LNCAP (cell line): ENCODE results near the gene FHIP1B.

Experiments
- CTCF ChIP-seq: fragments of 450-650 bp; IDR thresholded peaks from 2 replicates; pipeline ENCODE4 v1.5.1; 2017; ENCODE audit warnings: mild to moderate bottlenecking

Gene FHIP1B

GRCh38 chr11:6224421-6224820, 10.0 kb downstream of the FHIP1B start:
- TF ChIP-seq CTCF = no peak

GRCh38 chr11:6223854-6224253, 10.6 kb downstream of the FHIP1B start:
- TF ChIP-seq CTCF = no peak

- TF ChIP-seq CTCF = no peak
Measured at GRCh38 chr11:6219359-6219758, 15.1 kb downstream of the FHIP1B start.

- no peak for TF ChIP-seq CTCF
Measured at GRCh38 chr11:6217722-6218121, 16.7 kb downstream of the FHIP1B start.

- TF ChIP-seq CTCF = no peak
Measured at GRCh38 chr11:6216501-6216900, 17.9 kb downstream of the FHIP1B start.

- TF ChIP-seq CTCF = no peak
Measured at GRCh38 chr11:6214530-6214929, 19.9 kb downstream of the FHIP1B start.

- no peak for TF ChIP-seq CTCF
Measured at GRCh38 chr11:6210274-6210955, 24.0 kb downstream of the FHIP1B start.

- TF ChIP-seq CTCF = no peak
Measured at GRCh38 chr11:6209801-6210200, 24.6 kb downstream of the FHIP1B start.
